Esophagus muscularis mucosa (tissue), 4 donors: ENCODE data around the gene HSPA1L. TPM values are rescaled to one million over a fixed set of nuclear protein-coding genes. Genes with fewer than 3 reads are reported as not detected.

Source experiments
- DNase-seq: peaks from one replicate; pipeline ENCODE4 v3.0.0-alpha.2; 2017; ENCODE audit errors: extremely low spot score
- H3K27ac ChIP-seq, 4 donors: fragments of 200-600 bp; sonication (generic); replicated peaks in 1 of 4; 1 replicate in 3 of 4; 2 replicates in 1 of 4; pipeline ENCODE4 v1.5.1; 2016 to 2019; ENCODE audit warnings: mild to moderate bottlenecking in 1 of 4
- H3K27me3 ChIP-seq, 4 donors: fragments of 200-600 bp; sonication (generic); one replicate each; pipeline versions ENCODE4 v1.5.1 to v1.6.0; 2016 to 2019
- H3K36me3 ChIP-seq, 4 donors: fragments of 200-600 bp; sonication (generic); one replicate each; pipeline ENCODE4 v1.5.1; 2016 to 2019
- H3K4me1 ChIP-seq, 4 donors: fragments of 200-600 bp; sonication (generic); one replicate each; pipeline ENCODE4 v1.5.1; 2016 to 2019
- H3K4me3 ChIP-seq, 4 donors: fragments of 200-600 bp; sonication (generic); 1 replicate in 2 of 4; 2 replicates in 2 of 4; pipeline ENCODE4 v1.5.1; 2016 to 2019; ENCODE audit warnings: mild to moderate bottlenecking in 4 of 4, moderate library complexity in 1 of 4
- H3K9me3 ChIP-seq, 4 donors: fragments of 200-600 bp; sonication (generic); 1 replicate in 3 of 4; 2 replicates in 1 of 4; pipeline ENCODE4 v1.5.1; 2016 to 2019
- EP300 ChIP-seq: sonication (generic); formaldehyde crosslinking; IDR thresholded peaks from one replicate; pipeline ENCODE4 v1.6.1; 2017; ENCODE audit warnings: antibody characterized with exemption
- POLR2A ChIP-seq: fragments of 450-650 bp; IDR thresholded peaks from one replicate; pipeline ENCODE4 v1.6.1; 2017; ENCODE audit warnings: antibody characterized with exemption, moderate library complexity, mild to moderate bottlenecking, low read depth
- POLR2AphosphoS5 ChIP-seq, 2 donors: sonication (generic); formaldehyde crosslinking; IDR thresholded peaks; one replicate each; pipeline ENCODE4 v1.6.1; 2017; ENCODE audit warnings: antibody characterized with exemption in 2 of 2
- WGBS: methylation state at CpG from one replicate; pipeline ENCODE4 v1.1.5; 2018; 5-methylcytosine and 5-hydroxymethylcytosine counted together
- intact Hi-C: fragments of 100-400 bp; cut with DNase I; formaldehyde crosslinking; loops from one replicate; pipeline ENCODE4 v1.15.1; 2023
- total RNA-seq, 4 donors: library from RNA; depleted of rRNA; stranded (reverse); fragments of >200 nt; gene quantifications; one replicate each; pipeline versions ENCODE4 v1.1.0 to v1.2.1, GENCODE V29; 2016
- TF ChIP-seq, protein P1 (sequence below), 3 experiments: fragments of 200-600 bp in 2 of 3; fragments of 450-650 bp in 1 of 3; sonication (generic) in 2 of 3; IDR thresholded peaks; one replicate each; pipeline ENCODE4 v1.5.1; 2017 to 2019; ENCODE audit warnings: antibody characterized with exemption in 3 of 3, mild to moderate bottlenecking in 2 of 3, moderate library complexity in 1 of 3

HSPA1L gene
- total RNA-seq, 4 donors from 2014 or later, result 1.2 to 3.7 (median 2.6) TPM

DNA sequence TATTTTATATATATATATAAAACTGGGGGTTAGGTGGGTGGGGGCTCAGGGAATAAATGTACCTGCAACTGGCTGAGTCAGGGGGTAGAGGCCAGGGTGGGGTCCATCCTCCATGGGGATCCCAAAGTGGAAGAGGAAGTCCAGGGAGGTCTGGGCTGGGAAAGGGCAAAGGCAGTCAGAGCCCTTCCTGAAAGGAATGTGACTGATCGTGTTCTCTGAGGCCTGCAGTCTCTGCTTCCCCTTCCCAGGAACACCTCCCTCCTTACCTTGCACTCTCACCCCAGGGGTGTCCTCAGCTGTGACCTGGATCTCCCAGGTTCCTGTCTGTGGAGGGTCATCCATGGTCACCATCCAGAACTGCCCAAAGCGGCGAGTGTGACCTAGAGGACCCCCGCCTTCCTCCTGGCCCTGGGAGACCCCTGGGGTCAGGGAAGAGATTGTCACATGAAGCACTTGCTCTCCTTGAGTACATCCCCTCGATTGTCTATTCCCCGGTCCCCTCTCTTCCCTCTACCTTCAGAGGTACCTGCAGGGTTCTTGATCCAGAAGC is 47.9 kb downstream of the HSPA1L start:
- Histone ChIP-seq H3K27ac (no peak overlapping the region), H3K4me3 (no peak overlapping the region), H3K36me3 (no peaks in the 10 kb centered on the region), H3K27me3 (peaks cover 0 to 3% (median 0%) of the 10 kb centered on the region in 4 donors), H3K9me3 (no peaks in the 10 kb centered on the region), H3K4me1 (peaks cover 4 to 32% (median 21%) of the 10 kb centered on the region in 4 donors)
- intact Hi-C loops, result loop anchor here (5.0 kb wide), 1 partner anchor 40 kb away; the partner anchor contains the start of gene DDAH2
- WGBS, result 83% methylated on average over 6 of the region's 6 CpGs
- DNase-seq, result no peak
- TF ChIP-seq POLR2AphosphoS5 (IDR thresholded peaks at IDR 0.05), result no peak
- TF ChIP-seq POLR2A, result no peak
- no peak for TF ChIP-seq EP300
- TF ChIP-seq, protein P1, sequence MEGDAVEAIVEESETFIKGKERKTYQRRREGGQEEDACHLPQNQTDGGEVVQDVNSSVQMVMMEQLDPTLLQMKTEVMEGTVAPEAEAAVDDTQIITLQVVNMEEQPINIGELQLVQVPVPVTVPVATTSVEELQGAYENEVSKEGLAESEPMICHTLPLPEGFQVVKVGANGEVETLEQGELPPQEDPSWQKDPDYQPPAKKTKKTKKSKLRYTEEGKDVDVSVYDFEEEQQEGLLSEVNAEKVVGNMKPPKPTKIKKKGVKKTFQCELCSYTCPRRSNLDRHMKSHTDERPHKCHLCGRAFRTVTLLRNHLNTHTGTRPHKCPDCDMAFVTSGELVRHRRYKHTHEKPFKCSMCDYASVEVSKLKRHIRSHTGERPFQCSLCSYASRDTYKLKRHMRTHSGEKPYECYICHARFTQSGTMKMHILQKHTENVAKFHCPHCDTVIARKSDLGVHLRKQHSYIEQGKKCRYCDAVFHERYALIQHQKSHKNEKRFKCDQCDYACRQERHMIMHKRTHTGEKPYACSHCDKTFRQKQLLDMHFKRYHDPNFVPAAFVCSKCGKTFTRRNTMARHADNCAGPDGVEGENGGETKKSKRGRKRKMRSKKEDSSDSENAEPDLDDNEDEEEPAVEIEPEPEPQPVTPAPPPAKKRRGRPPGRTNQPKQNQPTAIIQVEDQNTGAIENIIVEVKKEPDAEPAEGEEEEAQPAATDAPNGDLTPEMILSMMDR (IDR thresholded peaks at IDR 0.05), result no peak

DNA sequence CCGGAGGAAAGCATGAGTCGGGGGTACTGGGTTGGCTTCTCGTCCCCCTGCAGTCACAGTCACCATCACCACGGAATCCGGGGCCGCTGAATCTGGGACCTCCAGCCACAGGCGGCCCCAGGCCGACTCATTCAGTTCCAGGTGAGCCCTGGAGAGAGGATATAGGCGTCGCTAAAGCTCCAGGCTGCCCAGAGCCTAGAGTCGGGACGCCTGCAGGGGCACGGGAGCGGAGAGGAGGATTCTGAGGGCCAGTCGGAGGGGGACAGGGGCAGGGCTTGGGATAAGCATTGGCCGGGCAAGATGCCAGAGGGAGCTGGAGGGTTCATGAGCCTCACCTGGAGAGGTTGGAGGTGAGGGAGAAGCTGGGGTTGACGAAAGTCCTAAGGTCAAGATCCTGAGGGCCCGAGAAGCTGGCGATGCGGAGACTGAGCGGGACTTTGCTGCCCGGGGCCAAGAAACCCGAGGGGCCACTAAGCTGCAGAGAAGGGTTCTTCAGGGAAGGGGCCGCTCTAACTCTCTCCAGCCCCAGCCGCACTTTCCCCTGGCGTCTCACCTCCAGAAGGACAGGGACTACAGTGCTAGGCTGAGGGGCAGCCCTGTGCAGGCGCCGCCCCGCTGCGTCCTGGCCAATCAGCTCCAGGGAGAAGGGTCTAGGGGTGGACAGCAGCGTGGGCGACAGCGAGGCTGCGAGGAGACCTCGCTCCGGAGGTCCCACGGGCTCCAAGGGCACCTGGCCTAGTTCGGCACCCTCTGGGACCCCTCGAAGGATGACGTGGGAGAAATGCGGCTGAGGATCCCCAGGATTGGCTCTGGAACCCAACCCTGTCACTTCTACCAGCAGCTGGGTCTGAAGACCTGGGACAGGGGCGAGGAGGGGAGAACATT is 48.9 kb downstream of the HSPA1L start:
- Histone ChIP-seq H3K9me3 (no peaks in the 10 kb centered on the region), H3K27me3 (peaks cover 0 to 3% (median 0%) of the 10 kb centered on the region in 4 donors), H3K4me1 (peaks cover 4 to 32% (median 21%) of the 10 kb centered on the region in 4 donors), H3K4me3 (peak overlapping the region; percentile 31 to 49 (median 32)), H3K27ac (no peak overlapping the region), H3K36me3 (no peaks in the 10 kb centered on the region)
- intact Hi-C loops, result loop anchor here (5.0 kb wide), 1 partner anchor 39 kb away; the partner anchor contains the start of gene DDAH2
- no peak for DNase-seq
- TF ChIP-seq POLR2AphosphoS5 (IDR thresholded peaks at IDR 0.05) (no peak), POLR2A (no peak), EP300 (no peak)
- TF ChIP-seq, protein P1 (IDR thresholded peaks at IDR 0.05), result no peak
- WGBS, result 54% methylated on average over 39 of the region's 42 CpGs

DNA sequence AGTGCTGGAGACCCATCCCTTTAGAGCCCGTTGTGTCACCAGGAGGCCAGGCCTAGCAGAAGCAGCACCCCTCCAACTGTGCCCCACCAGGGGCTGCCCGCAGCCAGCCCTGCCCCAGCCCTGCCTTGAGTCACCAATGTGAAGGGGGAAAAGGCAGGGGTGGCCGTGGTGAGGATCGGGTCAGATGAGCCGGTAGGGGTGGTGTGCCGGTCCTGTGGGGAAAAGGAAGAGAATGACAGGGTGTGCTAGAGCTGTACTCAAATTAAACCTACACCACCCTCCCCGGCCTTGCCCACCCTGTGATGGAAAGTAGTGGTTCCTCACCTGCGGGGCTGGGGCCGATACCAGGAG is 49.5 kb downstream of the HSPA1L start:
- Histone ChIP-seq H3K36me3 (no peaks in the 10 kb centered on the region), H3K27me3 (peaks cover 0 to 3% (median 0%) of the 10 kb centered on the region in 4 donors), H3K4me1 (peaks cover 4 to 32% (median 21%) of the 10 kb centered on the region in 4 donors), H3K9me3 (no peaks in the 10 kb centered on the region), H3K27ac (no peak overlapping the region), H3K4me3 (peak overlapping the region in 1 of 4 donors; percentile 34)
- WGBS, result 87% methylated on average over 9 of the region's 9 CpGs
- intact Hi-C loops, result loop anchor here (5.0 kb wide), 1 partner anchor 38 kb away; the partner anchor contains the start of gene DDAH2
- no peak for DNase-seq
- no peak for TF ChIP-seq EP300
- TF ChIP-seq POLR2A, result no peak
- TF ChIP-seq POLR2AphosphoS5 (IDR thresholded peaks at IDR 0.05), result no peak
- TF ChIP-seq, protein P1 (IDR thresholded peaks at IDR 0.05), result no peak

DNA sequence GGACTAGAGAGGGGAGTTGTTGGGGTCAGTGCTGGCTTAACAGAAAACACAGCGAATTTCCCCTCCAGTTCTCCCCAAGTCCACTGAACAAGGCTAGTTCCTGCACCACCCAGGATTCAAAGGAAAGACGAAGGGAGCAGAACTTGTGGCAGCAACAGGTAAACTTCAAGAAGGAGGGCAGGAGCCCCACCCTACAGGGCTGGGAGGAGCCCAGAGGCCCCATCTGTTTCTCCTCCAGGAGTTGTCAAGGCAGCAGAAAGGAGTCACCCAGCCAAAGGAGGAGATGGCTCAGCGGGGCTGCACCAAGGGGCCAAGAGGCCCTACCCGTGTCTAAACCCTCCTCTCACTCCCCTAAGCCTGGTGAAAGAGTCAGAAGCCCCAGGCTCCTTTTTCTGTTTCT is 50.9 kb downstream of the HSPA1L start:
- Histone ChIP-seq H3K9me3 (no peaks in the 10 kb centered on the region), H3K27ac (no peak overlapping the region), H3K27me3 (peaks cover 0 to 3% (median 0%) of the 10 kb centered on the region in 4 donors), H3K4me1 (peaks cover 4 to 25% (median 19%) of the 10 kb centered on the region in 4 donors), H3K4me3 (no peak overlapping the region), H3K36me3 (peaks cover 0 to 5% (median 0%) of the 10 kb centered on the region in 4 donors)
- intact Hi-C loops, result no loop called here
- WGBS, result 67% methylated on average over 3 of the region's 4 CpGs
- TF ChIP-seq POLR2AphosphoS5 (IDR thresholded peaks at IDR 0.05) (no peak), POLR2A (no peak), EP300 (no peak)
- TF ChIP-seq, protein P1 (IDR thresholded peaks at IDR 0.05), result no peak
- no peak for DNase-seq
